Measurements from ENCODE around the gene CACNA2D3.

DNA sequence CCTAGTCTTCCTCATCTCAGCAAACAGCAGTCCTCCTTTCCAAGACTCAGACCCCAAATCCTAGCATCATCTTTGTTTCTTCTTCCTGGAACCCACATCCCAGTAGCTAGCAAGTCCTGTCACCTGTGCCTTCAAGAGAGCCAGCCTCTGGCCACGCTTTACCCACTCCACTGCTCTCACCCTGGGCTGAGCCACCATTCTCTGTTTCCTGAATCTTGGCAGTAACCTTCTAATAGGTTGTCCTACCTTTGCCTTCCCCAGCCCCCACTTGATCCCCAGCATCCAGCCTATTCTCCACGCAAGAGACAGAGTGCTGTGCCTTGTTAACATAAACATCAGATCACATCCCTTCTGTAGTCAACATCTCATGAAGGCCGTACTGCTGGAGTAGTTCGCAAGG is 482.1 kb downstream of the CACNA2D3 start:
- no peak for TF ChIP-seq CTCF (IDR thresholded peaks at IDR 0.05)
- TF ChIP-seq POLR2A (IDR thresholded peaks at IDR 0.05), result no peak
